HG03575 (cell line): ENCODE results near the gene GET4.
"Not testable (repeated sequence)": the region's sequence is repeated elsewhere in the genome, so short reads cannot be mapped to it uniquely, and the experiment has no call there.

ENCODE experiments used
- ATAC-seq: cut with Tn5 transposase; IDR thresholded peaks from one replicate; pipeline ENCODE4 v1.9.1; 2021; ENCODE audit not compliant: unreplicated experiment, insufficient number of reproducible peaks, low FRiP score; ENCODE audit errors: extremely low read depth

Gene GET4

DNA sequence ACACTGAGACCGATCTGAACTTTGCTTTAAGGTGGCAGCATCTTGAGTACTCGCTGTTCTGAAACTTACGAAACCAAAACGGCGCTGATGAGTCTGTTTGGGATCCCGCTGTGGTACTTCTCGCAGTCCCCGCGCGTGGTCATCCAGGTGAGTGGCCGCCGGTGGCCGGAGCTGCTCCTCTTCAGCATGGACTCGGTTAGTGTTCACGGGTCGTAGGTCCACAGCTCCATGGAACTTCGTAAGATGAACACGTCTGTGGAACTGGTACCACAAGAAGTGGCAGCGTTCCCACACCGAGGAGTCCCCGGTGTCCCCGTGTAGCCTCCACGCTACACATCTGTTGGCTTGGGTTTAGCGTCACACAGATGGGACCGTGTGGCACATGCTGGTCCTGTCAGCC lies 10.4 kb upstream of the GET4 start:
- no peak for ATAC-seq

DNA sequence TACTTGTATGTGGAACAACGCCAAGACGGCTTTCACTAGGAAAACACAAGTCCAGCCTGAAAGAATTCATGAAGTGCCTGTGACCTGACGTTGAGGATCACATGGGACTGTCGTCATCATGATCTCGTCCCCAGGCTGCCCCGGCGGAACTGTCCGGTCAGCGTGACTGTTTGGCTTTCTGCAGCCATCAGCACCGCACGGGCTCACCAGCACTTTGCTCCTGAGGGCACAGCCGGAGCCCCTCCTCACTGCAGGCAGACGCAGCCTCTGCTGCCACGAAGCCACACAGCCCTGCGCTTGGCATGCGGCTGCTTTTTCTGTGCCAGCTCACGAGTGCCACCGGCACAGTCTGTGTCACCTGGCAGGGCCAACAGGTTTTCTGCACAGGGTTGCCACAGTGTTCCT lies 9.4 kb upstream of the GET4 start:
- no peak for ATAC-seq

DNA sequence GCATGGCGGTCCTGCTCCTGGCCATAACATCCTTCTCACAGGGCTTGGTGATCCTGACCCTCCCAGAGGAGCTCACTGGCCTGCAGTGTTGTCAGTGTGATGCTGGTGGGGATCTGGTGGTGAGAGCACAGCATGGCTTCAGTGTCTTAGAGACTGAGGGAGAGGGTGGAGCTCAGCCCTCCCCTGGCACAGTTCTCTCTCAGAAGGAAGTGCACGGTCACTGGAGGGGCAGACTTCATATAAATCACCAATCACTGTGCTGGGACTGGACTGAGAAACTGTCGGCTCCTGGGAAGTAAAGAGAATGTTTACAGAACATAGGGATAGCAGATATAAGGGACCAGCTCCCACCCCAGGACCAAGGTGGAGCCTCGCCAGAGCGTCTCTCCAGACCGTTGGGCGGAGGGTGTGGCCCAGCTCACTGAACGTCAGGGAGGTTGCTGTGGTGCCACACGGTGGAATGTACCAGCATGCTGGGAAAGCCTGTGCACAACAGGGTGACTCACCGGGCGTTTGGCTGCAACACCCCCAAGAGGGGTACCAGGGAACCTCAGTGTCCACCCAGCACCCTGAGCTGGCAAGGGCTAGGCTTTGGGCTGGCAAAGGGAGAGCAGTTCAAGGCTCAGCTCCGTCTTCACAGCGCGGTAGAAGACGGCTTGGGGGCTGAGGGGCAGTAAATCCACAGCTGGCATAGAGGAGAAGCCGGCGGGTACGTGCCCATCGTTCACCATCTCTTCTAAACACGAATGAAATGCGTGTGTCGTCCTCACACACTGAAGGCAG lies 8.8 kb upstream of the GET4 start:
- no peak for ATAC-seq

DNA sequence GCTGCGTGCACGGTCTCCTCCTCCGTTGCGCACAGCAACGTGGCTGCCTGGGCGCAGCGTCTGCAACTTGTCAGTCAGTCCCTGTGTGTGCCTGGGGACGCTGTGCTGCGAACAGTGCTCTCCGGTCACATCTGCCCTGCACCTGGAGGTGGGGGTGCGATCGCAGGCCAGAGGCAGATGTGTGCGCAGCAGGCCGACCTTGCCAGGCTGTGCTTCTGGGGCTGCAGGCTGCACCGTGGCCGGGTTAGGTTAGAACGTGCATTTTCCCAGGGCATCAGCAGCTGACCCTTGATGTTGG lies 8.2 kb upstream of the GET4 start:
- no peak for ATAC-seq

DNA sequence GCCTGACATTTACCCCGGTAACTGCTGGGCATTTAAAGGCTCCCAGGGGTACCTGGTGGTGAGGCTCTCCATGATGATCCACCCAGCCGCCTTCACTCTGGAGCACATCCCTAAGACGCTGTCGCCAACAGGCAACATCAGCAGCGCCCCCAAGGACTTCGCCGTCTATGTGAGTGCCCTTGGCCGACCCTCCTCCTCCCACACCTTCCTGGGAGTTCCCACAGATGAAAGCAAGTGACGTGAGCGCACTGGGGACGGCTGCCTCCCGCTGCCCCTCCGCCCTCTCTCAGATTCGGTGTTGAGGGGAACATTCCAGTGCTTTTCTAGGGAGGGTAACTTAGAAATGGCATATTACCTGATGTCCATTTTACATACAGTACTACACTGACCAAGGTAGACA lies 7.0 kb upstream of the GET4 start:
- no peak for ATAC-seq

DNA sequence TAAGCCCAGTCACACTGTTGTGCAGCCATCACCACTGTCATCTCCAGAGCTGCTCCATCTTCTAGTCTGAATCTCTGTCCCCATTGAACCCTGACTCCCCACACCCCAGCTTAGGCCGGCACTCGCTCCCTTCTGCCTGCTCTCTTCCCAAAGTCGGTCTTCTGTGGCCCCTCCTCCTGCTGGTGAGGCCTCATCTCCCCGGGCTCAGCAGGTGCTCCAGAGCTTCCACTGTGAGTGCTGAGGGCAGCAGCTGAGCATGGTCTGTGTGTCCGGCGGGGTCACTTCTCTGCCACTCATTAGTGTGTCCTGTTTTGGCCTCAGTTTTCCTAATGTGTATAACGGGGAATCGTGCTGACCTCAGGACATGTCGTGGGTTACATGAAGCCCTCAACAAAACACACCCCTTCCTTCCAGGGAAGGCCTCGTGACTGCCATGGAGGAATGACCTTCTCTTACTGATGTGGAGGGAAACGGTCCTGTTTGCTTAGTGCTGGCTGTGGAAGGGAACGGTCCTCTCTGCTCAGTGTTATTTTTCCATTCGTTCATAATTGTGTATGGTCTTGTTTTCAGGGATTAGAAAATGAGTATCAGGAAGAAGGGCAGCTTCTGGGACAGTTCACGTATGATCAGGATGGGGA lies 4.3 kb upstream of the GET4 start:
- ATAC-seq, result no peak

DNA sequence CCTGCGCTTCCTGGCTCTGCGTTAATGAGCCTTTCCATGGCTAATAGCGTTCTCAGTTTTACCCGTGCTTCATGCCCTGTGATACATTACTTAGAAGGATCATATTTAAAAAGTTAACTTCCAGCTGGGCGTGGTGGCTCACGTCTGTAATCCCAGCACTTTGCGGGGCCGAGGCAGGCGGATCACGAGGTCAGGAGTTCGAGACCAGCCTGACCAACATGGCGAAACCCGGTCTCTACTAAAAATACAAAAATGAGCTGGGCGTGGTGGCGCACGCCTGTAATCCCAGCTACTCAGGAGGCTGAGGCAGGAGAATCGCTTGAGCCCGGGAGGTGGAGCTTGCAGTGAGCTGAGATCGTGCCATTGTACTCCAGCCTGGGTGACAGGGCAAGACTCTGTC lies 3.7 kb upstream of the GET4 start:
- not testable (repeated sequence) for ATAC-seq

DNA sequence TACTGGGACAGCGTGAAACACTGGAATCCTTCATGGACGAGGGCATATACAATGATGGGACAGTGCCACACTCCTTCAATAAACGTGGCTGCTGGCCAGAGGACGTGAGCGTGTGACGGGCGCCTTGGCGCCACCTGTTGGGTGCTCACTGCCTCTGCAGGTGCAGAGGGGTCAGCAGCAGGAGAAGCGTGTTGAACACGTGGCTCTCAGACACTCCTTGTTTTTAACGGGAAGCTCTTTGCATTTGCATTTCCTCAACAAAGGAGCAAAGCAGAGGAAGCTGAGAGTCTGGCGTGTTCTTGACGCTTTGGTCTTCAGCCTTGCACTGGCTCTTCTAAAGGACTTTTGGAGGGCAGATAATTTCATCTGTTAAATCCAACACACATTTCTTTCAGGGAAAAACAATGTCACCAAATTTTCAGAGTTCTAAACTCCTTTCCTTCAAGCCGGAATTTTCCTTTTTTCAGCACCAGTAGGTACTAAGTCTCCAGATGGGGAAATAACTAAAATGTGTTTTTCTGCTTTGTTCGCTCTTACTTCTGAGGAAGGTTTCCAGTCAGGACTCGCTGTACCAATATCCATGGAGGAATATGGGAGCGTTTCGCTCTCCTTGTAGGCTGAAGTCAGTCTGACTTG lies 2.9 kb upstream of the GET4 start:
- no peak for ATAC-seq

DNA sequence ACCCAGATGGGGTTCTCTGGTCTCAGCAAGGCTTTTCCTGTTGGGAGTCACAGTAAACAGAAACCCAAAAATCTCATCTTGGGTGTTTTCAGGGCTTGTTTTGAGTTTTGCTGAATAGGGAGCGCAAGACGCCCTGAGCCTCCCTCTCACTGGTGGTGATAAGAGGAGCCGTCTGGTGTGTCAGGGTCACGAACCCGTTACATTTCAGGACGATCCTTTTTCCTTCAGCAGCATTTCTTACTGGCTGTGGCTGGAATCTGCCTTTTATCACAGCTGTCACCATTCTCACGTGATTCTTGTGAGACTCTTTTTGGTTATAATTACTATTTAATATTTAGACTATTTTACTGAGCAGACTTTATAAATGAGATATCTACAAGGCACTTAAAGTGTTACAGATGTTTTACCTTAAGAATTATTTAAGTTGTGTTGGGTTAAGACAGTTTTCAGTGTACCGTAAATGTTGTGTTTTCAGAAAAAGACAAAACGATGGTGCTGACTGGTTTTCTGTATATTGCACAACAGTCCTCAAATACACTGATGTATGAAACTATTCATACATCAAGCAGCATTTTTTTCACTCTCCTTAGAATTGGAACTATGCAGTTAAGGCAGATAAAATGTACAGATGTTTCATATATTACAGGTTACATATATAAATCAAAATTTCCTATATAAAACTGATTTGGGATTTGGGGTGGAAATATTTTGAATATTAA lies 2.2 kb upstream of the GET4 start:
- no peak for ATAC-seq

DNA sequence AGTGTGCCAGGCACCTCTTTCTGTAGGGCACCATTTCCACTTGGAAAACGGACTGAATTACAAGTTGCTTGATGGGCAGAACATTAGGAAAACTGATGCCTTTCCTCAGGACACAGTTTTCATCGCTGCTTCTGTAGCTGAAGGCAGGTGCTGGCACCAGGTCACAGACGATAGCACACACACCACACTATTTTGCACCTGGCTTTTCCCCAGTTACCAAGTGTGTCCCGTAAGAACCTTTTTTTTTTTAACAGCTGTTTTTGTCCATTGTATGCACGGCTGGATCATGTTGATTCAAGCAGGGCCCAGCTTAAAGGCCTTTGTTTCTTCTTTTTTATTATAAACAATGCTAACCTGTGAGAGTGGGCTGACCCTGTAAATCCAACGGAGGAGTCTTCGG lies 1.3 kb upstream of the GET4 start:
- ATAC-seq, result no peak

DNA sequence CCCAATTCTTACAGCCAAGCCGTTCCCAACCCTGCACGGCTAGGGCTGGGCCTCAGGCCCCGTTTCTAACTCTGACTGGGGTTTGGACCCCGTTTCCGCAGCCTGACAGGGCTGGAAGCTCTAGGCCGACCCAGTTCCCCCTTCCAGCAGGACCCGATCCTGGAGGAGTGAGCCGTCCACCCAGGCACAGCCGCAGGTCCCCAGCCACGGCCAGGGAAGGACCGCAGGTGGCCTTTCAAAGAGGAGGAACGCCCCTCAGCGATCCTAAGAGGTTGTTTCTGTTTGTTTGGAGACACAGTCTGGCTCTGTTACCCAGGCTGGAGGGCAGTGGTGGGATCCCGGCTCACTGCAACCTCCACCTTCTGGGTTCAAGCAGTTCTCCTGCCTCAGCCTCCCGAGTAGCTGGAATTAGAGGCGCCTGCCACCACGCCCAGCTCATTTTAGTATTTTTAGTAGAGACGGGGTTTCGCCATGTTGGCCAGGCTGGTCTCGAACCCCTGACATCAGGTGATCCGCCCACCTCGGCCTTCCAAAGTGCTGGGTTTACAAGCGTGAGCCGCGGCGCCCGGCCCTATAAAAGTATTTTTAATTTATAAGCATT lies 778 bp upstream of the GET4 start:
- ATAC-seq, result no peak

DNA sequence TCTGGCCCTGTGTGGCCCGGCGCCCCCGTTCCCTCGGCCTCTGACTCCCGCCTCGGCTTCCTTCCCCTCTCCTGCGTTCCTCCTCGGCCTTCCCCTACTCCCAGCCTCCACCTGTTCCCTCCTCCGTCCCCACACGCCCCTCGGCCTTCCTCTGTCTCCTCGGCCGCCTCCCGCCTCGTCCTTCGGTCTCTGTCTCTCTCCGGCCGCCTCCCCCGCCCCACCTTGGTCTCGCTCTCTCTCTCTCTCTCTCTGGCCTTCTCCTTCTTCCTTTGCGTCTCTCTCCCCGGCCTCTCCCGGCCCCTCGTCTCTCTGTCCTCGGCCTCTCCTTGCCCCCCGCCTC lies 588 bp downstream of the GET4 start:
- no peak for ATAC-seq

DNA sequence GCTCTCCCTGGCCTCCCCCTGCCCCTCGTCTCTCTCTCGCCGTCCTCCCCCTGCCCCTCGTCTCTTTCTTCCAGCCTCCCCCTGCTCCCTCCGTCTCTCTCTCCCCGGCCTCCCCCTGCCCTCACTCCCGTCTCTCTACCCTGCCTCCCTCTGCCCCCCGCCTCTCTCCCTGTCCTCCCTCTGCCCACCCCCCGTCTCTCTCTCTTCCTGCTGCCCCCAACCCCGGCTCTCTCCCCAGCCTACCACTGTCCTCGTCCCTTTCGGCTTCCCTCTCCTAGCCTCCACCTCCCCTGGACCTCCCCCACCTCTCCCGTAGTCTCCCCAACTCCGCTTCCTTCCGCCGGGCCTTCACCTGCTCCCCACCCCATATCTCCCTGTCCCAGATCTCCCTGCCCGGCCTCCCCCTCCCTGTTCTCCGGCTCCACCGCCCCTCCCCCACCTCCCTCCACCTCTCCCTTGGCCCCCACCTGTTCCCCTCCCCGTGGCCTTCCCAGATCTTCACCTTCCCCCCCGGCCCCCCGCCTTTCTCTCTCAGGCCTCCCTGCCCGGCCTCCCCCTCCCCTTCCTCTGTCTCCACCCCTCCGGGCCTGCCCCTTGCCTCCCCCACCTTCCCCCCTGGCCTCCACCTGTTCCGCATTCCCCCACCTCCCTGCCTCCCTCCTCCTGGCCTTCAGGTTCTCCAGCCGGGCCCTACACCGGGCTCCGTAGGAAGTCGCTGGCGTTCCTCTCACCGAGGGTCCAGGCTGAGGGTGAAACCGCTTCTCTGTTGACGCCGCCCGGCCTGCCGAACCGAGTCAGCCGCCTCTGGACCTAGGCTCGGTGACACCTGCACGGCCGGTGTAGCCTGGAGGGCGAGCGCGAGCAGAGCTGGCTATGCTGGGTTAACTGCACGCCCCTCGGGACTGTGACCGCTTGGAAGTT lies 1.2 kb downstream of the GET4 start:
- no peak for ATAC-seq

DNA sequence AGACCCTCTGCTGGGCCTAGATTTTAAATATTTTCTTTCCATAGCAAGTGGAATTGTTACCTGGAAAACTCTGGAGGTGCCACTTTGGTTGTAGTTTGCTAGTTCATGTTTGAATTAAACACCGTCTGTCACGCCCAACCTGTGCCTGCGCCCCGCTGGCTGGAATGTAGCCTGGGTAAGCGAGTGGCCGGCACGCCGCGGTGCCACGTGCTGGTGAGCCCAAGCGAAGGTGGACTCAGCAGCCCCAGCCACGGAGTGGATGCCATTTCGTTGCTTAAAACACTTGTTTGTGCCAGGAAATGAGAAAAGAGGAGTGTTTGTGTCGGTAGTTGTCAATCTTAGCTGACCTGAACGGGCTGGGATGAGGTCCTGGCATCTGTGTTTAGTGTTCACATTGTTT lies 2.7 kb downstream of the GET4 start:
- no peak for ATAC-seq

DNA sequence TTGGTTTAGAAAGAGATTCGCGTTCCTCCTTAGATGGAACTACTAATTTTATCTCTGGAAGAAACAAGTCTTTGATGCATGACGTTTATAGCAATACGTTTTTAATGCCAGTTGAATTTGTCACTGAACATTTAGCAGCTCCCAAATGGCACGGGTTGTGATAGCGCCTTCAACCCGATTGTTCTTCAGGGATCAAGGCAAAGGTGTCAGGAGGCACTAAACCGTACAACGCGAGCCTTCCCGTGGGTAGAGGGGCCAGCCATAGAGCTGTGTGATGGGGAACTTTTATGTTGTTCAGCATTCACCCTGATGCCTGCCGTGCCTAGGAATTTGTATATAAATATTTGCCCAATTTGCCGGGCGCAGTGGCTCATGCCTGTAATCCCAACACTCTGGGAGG lies 3.4 kb downstream of the GET4 start:
- ATAC-seq, result no peak

DNA sequence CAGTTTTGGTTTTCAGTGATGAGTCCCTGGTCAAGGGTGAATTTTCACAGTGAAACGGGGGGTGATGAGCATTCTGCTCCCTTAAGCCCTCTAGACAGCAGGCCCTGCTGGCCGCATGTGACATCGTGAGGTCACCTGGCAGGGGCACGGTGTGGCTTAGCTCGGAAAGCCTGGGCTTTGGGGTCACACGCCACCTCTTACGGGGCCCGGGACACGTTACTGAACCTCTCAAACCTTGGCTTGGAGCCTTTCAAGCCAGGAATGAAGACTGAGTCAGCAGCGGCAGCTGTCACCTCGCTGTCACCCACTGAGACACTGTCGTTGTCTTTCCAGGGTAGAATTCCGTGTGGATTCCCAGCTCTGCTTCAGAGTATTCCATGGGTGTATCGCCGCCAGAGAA lies 4.1 kb downstream of the GET4 start:
- no peak for ATAC-seq

DNA sequence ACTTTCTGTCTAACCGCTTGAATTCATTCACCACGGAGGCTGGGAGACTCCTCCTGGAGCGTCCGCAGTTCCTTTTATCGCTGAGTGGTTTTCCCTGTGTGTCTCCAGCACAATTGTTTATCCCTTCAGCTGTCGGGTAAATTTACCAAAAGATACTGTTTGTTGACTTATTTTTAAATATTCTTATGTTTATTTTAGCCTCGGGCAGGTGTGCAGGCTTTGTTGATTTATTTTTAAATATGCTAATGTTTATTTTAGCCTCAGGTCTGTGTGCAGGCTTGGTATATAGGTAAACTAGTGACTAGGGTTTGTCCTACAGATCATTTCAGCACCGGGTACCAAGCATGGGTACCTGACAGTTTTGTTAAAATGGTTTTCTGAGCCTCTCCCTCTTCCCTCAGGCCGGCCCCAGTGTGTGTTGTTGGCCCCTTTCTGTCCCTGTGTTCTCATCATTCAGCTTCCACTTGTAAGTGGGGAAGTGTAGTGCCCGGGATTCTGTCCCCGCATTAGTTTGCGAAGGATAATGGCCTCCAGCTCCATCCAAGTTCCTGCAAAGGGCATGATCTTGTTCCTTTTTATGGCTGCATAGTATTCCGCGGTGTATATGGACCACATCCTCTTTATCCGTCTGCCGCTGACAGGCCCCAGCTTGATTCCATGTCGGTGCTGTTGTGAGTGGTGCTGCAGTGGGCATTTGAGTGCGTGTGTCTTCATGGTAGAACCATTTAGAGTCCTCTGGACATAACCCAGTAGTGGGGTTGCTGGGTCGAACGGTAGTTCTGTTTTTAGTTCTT lies 5.3 kb downstream of the GET4 start:
- ATAC-seq, result no peak
